ENCODE results near the gene ASXL2.

ASXL2 gene

GRCh38 chr2:25738383-25739343 is 139.6 kb downstream of the ASXL2 start:
- Histone ChIP-seq H4K20me1 (ENCODE audit: insufficient read depth, low read length, poor library complexity, severe bottlenecking) (no peaks in the 10 kb centered on the region), H3K9me3 (ENCODE audit: insufficient read depth, low read depth, low read length) (no peaks in the 10 kb centered on the region)
- TF ChIP-seq, protein P1, sequence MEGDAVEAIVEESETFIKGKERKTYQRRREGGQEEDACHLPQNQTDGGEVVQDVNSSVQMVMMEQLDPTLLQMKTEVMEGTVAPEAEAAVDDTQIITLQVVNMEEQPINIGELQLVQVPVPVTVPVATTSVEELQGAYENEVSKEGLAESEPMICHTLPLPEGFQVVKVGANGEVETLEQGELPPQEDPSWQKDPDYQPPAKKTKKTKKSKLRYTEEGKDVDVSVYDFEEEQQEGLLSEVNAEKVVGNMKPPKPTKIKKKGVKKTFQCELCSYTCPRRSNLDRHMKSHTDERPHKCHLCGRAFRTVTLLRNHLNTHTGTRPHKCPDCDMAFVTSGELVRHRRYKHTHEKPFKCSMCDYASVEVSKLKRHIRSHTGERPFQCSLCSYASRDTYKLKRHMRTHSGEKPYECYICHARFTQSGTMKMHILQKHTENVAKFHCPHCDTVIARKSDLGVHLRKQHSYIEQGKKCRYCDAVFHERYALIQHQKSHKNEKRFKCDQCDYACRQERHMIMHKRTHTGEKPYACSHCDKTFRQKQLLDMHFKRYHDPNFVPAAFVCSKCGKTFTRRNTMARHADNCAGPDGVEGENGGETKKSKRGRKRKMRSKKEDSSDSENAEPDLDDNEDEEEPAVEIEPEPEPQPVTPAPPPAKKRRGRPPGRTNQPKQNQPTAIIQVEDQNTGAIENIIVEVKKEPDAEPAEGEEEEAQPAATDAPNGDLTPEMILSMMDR (conservative IDR thresholded peaks at IDR 0.05; ENCODE audit: low read length): no peak
- no peak for TF ChIP-seq EZH2phosphoT487 (IDR thresholded peaks at IDR 0.05; ENCODE audit: borderline replicate concordance)

GRCh38 chr2:25736899-25737515 is 141.3 kb downstream of the ASXL2 start:
- H3K27me3 ChIP-seq (ENCODE audit: insufficient read depth, low read length, poor library complexity, severe bottlenecking): no peaks in the 10 kb centered on the region
- no peaks in the 10 kb centered on the region for H3K9me2 ChIP-seq (replicated peaks; ENCODE audit: low read depth, low read length)
- H3K79me2 ChIP-seq (ENCODE audit: insufficient read depth, low read length): no peaks in the 10 kb centered on the region
- H3K9ac ChIP-seq (ENCODE audit: low read depth, low read length, poor library complexity, severe bottlenecking): no peak overlapping the region
- no peak overlapping the region for H2AFZ ChIP-seq (ENCODE audit: low read length)
- H3K9me3 ChIP-seq (ENCODE audit: insufficient read depth, low read depth, low read length): no peaks in the 10 kb centered on the region
- H3K4me3 ChIP-seq (ENCODE audit: low read length, poor library complexity, severe bottlenecking): no peak overlapping the region
- H3K4me2 ChIP-seq (ENCODE audit: low read depth, low read length, poor library complexity, severe bottlenecking): no peak overlapping the region
- peaks cover 11% of the 10 kb centered on the region; the same call in 1 of the 2 replicates for H3K36me3 ChIP-seq (ENCODE audit: insufficient read depth, low read length)
- TF ChIP-seq, protein P1 (conservative IDR thresholded peaks at IDR 0.05; ENCODE audit: low read length): no peak
- no peak for TF ChIP-seq EZH2phosphoT487 (IDR thresholded peaks at IDR 0.05; ENCODE audit: borderline replicate concordance)
- H3F3A ChIP-seq (ENCODE audit: low read depth): no peaks in the 10 kb centered on the region
- H4K20me1 ChIP-seq (ENCODE audit: insufficient read depth, low read length, poor library complexity, severe bottlenecking): no peaks in the 10 kb centered on the region
- peaks cover 6% of the 10 kb centered on the region for H3K4me1 ChIP-seq (ENCODE audit: insufficient read depth, low read length, poor library complexity, severe bottlenecking)

More at GRCh38 chr2:25738383-25739343, 139.6 kb downstream of the ASXL2 start:
- peaks cover 6% of the 10 kb centered on the region for H3K4me1 ChIP-seq (ENCODE audit: insufficient read depth, low read length, poor library complexity, severe bottlenecking)
- H3K9me2 ChIP-seq (replicated peaks; ENCODE audit: low read depth, low read length): no peaks in the 10 kb centered on the region
- no peaks in the 10 kb centered on the region for H3K27me3 ChIP-seq (ENCODE audit: insufficient read depth, low read length, poor library complexity, severe bottlenecking)
- no peak overlapping the region for H3K4me3 ChIP-seq (ENCODE audit: low read length, poor library complexity, severe bottlenecking)
- no peaks in the 10 kb centered on the region for H3K79me2 ChIP-seq (ENCODE audit: insufficient read depth, low read length)
- H3K4me2 ChIP-seq (ENCODE audit: low read depth, low read length, poor library complexity, severe bottlenecking): no peak overlapping the region
- H3K9ac ChIP-seq (ENCODE audit: low read depth, low read length, poor library complexity, severe bottlenecking): no peak overlapping the region
- H3K36me3 ChIP-seq (ENCODE audit: insufficient read depth, low read length): peaks cover 27% of the 10 kb centered on the region; the same call in 1 of the 2 replicates
- no peaks in the 10 kb centered on the region for H3F3A ChIP-seq (ENCODE audit: low read depth)
- no peak overlapping the region for H2AFZ ChIP-seq (ENCODE audit: low read length)

- H3K4me1 ChIP-seq (ENCODE audit: insufficient read depth, low read length, poor library complexity, severe bottlenecking): peaks cover 2% of the 10 kb centered on the region
- no peak for TF ChIP-seq EZH2phosphoT487 (IDR thresholded peaks at IDR 0.05; ENCODE audit: borderline replicate concordance)
- TF ChIP-seq, protein P1 (conservative IDR thresholded peaks at IDR 0.05; ENCODE audit: low read length): no peak
- no peaks in the 10 kb centered on the region for H3F3A ChIP-seq (ENCODE audit: low read depth)
- no peaks in the 10 kb centered on the region for H3K9me3 ChIP-seq (ENCODE audit: insufficient read depth, low read depth, low read length)
- no peak overlapping the region for H3K4me3 ChIP-seq (ENCODE audit: low read length, poor library complexity, severe bottlenecking)
- H3K27me3 ChIP-seq (ENCODE audit: insufficient read depth, low read length, poor library complexity, severe bottlenecking): no peaks in the 10 kb centered on the region
- H4K20me1 ChIP-seq (ENCODE audit: insufficient read depth, low read length, poor library complexity, severe bottlenecking): no peaks in the 10 kb centered on the region
- H3K4me2 ChIP-seq (ENCODE audit: low read depth, low read length, poor library complexity, severe bottlenecking): no peak overlapping the region
- H3K36me3 ChIP-seq (ENCODE audit: insufficient read depth, low read length): no peaks in the 10 kb centered on the region; the same call in 1 of the 2 replicates
- no peaks in the 10 kb centered on the region for H3K9me2 ChIP-seq (replicated peaks; ENCODE audit: low read depth, low read length)
- H3K9ac ChIP-seq (ENCODE audit: low read depth, low read length, poor library complexity, severe bottlenecking): no peak overlapping the region
- H2AFZ ChIP-seq (ENCODE audit: low read length): no peak overlapping the region
- H3K79me2 ChIP-seq (ENCODE audit: insufficient read depth, low read length): no peaks in the 10 kb centered on the region
These were observed 142.5 kb downstream of the ASXL2 start for GRCh38 chr2:25735835-25736234.
